Measurements from ENCODE around the gene ALG1. TPM values are rescaled to one million over a fixed set of nuclear protein-coding genes. Genes with fewer than 3 reads are reported as not detected.
"Not testable (repeated sequence)": the region's sequence is repeated elsewhere in the genome, so short reads cannot be mapped to it uniquely, and the experiment has no call there.

The ALG1 gene
- total and polyA plus RNA-seq, 7 donors = 2.4 to 35.0 (median 13.2) TPM

DNA sequence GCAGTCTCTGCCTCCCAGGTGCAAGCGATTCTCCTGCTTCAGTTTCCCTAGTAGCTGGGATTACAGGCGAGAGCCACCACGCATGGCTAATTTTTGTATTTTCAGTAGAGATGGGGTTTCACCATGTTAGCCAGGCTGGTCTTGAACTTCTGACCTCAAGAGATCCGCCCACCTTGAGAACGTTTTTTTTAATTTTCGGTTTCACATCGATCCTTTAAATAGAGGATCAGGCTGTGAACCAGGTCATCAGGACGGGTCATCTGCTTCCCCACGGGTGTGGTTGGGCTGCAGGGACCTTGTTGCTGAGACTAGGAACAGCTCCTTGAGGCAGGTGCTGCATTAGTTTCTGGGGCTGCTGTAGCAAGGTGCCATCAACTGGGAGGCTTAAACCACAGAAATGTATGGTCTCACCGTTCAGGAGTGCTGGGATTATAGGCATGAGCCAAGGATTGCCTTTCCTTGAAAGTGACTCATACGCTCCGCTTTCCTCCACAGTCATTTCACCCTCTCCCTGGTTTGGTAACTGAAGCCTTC, 30.0 kb upstream of the ALG1 start:
- no peak overlapping the region for H3K27ac ChIP-seq
- no peak overlapping the region for H3K4me3 ChIP-seq
- TF ChIP-seq EP300 (IDR thresholded peaks at IDR 0.05) = no peak
- TF ChIP-seq POLR2AphosphoS5 (IDR thresholded peaks at IDR 0.05) = no peak
- TF ChIP-seq, protein P1, sequence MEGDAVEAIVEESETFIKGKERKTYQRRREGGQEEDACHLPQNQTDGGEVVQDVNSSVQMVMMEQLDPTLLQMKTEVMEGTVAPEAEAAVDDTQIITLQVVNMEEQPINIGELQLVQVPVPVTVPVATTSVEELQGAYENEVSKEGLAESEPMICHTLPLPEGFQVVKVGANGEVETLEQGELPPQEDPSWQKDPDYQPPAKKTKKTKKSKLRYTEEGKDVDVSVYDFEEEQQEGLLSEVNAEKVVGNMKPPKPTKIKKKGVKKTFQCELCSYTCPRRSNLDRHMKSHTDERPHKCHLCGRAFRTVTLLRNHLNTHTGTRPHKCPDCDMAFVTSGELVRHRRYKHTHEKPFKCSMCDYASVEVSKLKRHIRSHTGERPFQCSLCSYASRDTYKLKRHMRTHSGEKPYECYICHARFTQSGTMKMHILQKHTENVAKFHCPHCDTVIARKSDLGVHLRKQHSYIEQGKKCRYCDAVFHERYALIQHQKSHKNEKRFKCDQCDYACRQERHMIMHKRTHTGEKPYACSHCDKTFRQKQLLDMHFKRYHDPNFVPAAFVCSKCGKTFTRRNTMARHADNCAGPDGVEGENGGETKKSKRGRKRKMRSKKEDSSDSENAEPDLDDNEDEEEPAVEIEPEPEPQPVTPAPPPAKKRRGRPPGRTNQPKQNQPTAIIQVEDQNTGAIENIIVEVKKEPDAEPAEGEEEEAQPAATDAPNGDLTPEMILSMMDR (IDR thresholded peaks at IDR 0.05) = no peak
- no peak for TF ChIP-seq POLR2A (IDR thresholded peaks at IDR 0.05)
- no peak for DNase-seq
- WGBS, 2 donors = 56 to 75% methylated on average over 12 of the region's 12 CpGs
- H3K9me3 ChIP-seq = no peaks in the 10 kb centered on the region
- H3K4me1 ChIP-seq = no peaks in the 10 kb centered on the region
- H3K36me3 ChIP-seq = no peaks in the 10 kb centered on the region
- peaks cover 0 to 3% (median 0%) of the 10 kb centered on the region in 3 donors for H3K27me3 ChIP-seq
- intact Hi-C loops (cut with DNase I) = no loop called here

- Histone ChIP-seq H3K4me3 (no peak overlapping the region), H3K4me1 (no peaks in the 10 kb centered on the region), H3K27me3 (peaks cover 0 to 3% (median 0%) of the 10 kb centered on the region in 3 donors), H3K9me3 (no peaks in the 10 kb centered on the region), H3K36me3 (no peaks in the 10 kb centered on the region), H3K27ac (no peak overlapping the region)
- DNase-seq = no peak
- intact Hi-C loops (cut with DNase I) = no loop called here
- 82 to 85% methylated on average over 14 of the region's 14 CpGs for WGBS, 2 donors
- TF ChIP-seq POLR2AphosphoS5 (IDR thresholded peaks at IDR 0.05) (no peak), EP300 (IDR thresholded peaks at IDR 0.05) (no peak), POLR2A (IDR thresholded peaks at IDR 0.05) (no peak)
- TF ChIP-seq, protein P1 (IDR thresholded peaks at IDR 0.05) = no peak
These were observed 29.0 kb upstream of the ALG1 start for GRCh38 chr16:5042574-5043171.

DNA sequence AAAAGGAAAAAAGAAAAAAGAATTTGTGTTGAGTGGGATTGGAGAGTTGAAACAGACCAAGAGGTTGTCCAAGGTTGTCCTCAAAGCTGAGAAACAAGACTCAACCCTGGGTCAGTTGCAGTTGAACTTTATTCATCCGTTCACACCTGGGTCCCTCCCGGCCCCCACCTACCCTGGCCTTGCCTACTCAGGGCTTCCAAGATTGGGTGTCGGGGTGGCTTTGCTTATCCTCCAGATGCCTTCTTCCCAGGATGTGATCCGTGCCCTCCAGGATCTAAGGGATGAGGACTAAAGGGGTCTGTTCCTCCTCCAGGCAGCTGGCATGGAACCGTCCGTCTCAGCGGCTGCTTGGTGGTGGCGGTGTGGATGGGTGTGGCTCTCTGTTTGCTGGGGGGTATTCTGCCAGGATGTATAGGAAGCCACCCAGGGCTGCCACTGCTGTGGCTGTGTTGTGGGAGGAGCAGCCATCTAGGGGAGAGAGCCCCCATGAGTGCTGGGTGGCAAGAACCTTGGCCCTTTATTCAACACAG, 27.6 kb upstream of the ALG1 start:
- Histone ChIP-seq H3K27ac (no peak overlapping the region), H3K4me3 (no peak overlapping the region), H3K27me3 (peaks cover 0 to 3% (median 0%) of the 10 kb centered on the region in 3 donors), H3K9me3 (no peaks in the 10 kb centered on the region), H3K36me3 (no peaks in the 10 kb centered on the region), H3K4me1 (no peaks in the 10 kb centered on the region)
- TF ChIP-seq EP300 (IDR thresholded peaks at IDR 0.05) = no peak
- no peak for TF ChIP-seq POLR2AphosphoS5 (IDR thresholded peaks at IDR 0.05)
- TF ChIP-seq, protein P1 (IDR thresholded peaks at IDR 0.05) = no peak
- no peak for TF ChIP-seq POLR2A (IDR thresholded peaks at IDR 0.05)
- 92 to 95% methylated on average over 8 of the region's 8 CpGs for WGBS, 2 donors
- intact Hi-C loops (cut with DNase I) = no loop called here
- DNase-seq = peak; percentile 26

DNA sequence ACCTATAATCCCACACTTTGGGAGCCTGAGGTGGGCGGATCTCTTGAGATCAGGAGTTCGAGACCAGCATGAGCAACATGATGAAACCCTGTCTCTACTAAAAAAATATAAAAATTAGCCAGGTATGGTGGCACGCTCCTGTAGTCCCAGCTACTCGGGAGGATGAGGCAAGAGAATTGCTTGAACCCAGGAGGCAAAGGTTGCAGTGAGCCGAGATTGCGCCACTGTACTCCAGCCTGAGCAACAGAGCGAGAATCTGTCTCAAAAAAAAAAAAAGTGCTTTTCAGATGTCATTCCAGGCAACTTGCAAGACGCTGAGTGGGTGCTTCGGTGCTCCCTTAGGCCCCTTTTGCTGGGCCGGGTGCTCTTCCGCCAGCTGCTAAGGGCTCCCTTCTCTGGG, 27.1 kb upstream of the ALG1 start:
- 93 to 94% methylated on average over 11 of the region's 11 CpGs for WGBS, 2 donors
- intact Hi-C loops (cut with DNase I) = not testable (repeated sequence)

GRCh38 chr16:5045499-5046115, 26.0 kb upstream of the ALG1 start:
- H3K36me3 ChIP-seq = no peaks in the 10 kb centered on the region
- TF ChIP-seq EP300 (IDR thresholded peaks at IDR 0.05) (no peak), POLR2AphosphoS5 (IDR thresholded peaks at IDR 0.05) (no peak), POLR2A (IDR thresholded peaks at IDR 0.05) (no peak)
- TF ChIP-seq, protein P1 (IDR thresholded peaks at IDR 0.05) = no peak
- peaks cover 0 to 3% (median 0%) of the 10 kb centered on the region in 3 donors for H3K27me3 ChIP-seq
- H3K4me3 ChIP-seq = no peak overlapping the region
- no peak overlapping the region for H3K27ac ChIP-seq
- H3K9me3 ChIP-seq = no peaks in the 10 kb centered on the region
- intact Hi-C loops (cut with DNase I) = no loop called here
- DNase-seq = no peak
- WGBS, 2 donors = 89 to 91% methylated on average over 10 of the region's 10 CpGs
- H3K4me1 ChIP-seq = no peaks in the 10 kb centered on the region

More for the DNA sequence above, 27.1 kb upstream of the ALG1 start:
- not testable (repeated sequence) for DNase-seq, H3K36me3 ChIP-seq, H3K27ac ChIP-seq, H3K9me3 ChIP-seq, H3K4me1 ChIP-seq, H3K27me3 ChIP-seq, H3K4me3 ChIP-seq

All from sigmoid colon (tissue), 7 donors.